DND-41 (cell line): ENCODE data around the gene ADAMTS12.

Experiments
- ATAC-seq: fragments of 200-7000 bp; cut with Tn5 transposase; 3 replicates; pipeline ENCODE4 v1.9.1; 2021; ENCODE audit warnings: low read depth; ENCODE audit not compliant: insufficient read depth
- DNase-seq: peaks from one replicate; pipeline ENCODE4 v3.0.0-alpha.2; 2020
- H2AFZ ChIP-seq: 2 replicates; pipeline ENCODE4 v1.6.0; 2012; ENCODE audit warnings: low read depth, low read length
- H3K27ac ChIP-seq: 2 replicates; pipeline ENCODE4 v1.5.1; 2012; ENCODE audit warnings: low read length, inconsistent platforms
- H3K27me3 ChIP-seq: fragments of 200-600 bp; sonication (generic); 2 replicates; pipeline ENCODE4 v1.6.0; 2012; ENCODE audit warnings: low read length, mild to moderate bottlenecking, inconsistent platforms; ENCODE audit not compliant: insufficient read depth, poor library complexity
- H3K36me3 ChIP-seq: 2 replicates; pipeline ENCODE4 v1.5.1; 2012; ENCODE audit warnings: low read length, inconsistent platforms; ENCODE audit not compliant: insufficient read depth
- H3K4me1 ChIP-seq: 2 replicates; pipeline ENCODE4 v1.5.1; 2012; ENCODE audit warnings: mild to moderate bottlenecking, low read length; ENCODE audit not compliant: insufficient read depth
- H3K4me2 ChIP-seq: 2 replicates; pipeline ENCODE4 v1.6.0; 2012; ENCODE audit warnings: mild to moderate bottlenecking, moderate library complexity, low read length, inconsistent platforms; ENCODE audit not compliant: insufficient read depth
- H3K4me3 ChIP-seq, 2 experiments: fragments of 200-600 bp in 1 of 2; shearing (Covaris generic) in 1 of 2; 2 replicates each; pipeline ENCODE4 v1.5.1; 2012 to 2016; ENCODE audit warnings: inconsistent platforms in 2 of 2, low read length in 2 of 2, mild to moderate bottlenecking in 2 of 2, low read depth in 1 of 2, moderate library complexity in 1 of 2
- H3K79me2 ChIP-seq: 2 replicates; pipeline ENCODE4 v1.6.0; 2012; ENCODE audit warnings: low read length, inconsistent platforms; ENCODE audit not compliant: insufficient read depth
- H3K9ac ChIP-seq: 2 replicates; pipeline ENCODE4 v1.6.0; 2012; ENCODE audit warnings: low read depth, mild to moderate bottlenecking, inconsistent platforms, low read length, moderate library complexity
- H3K9me3 ChIP-seq: 2 replicates; pipeline ENCODE4 v1.5.1; 2012; ENCODE audit warnings: low read length, moderate library complexity, mild to moderate bottlenecking, inconsistent platforms; ENCODE audit not compliant: insufficient read depth, severe bottlenecking
- H4K20me1 ChIP-seq: 2 replicates; pipeline ENCODE4 v1.6.0; 2012; ENCODE audit warnings: low read length; ENCODE audit not compliant: insufficient read depth
- CTCF ChIP-seq: IDR thresholded peaks from 2 replicates; pipeline ENCODE4 v1.5.1; 2012; ENCODE audit warnings: borderline replicate concordance, low read length, moderate library complexity, mild to moderate bottlenecking; ENCODE audit not compliant: poor library complexity, severe bottlenecking; ENCODE audit errors: extremely low read depth
- EZH2 ChIP-seq: IDR thresholded peaks from 3 replicates; pipeline ENCODE4 v1.6.1; 2012; ENCODE audit warnings: borderline replicate concordance, low read depth, mild to moderate bottlenecking, moderate library complexity, low read length, inconsistent platforms; ENCODE audit not compliant: severe bottlenecking

Gene ADAMTS12

DNA sequence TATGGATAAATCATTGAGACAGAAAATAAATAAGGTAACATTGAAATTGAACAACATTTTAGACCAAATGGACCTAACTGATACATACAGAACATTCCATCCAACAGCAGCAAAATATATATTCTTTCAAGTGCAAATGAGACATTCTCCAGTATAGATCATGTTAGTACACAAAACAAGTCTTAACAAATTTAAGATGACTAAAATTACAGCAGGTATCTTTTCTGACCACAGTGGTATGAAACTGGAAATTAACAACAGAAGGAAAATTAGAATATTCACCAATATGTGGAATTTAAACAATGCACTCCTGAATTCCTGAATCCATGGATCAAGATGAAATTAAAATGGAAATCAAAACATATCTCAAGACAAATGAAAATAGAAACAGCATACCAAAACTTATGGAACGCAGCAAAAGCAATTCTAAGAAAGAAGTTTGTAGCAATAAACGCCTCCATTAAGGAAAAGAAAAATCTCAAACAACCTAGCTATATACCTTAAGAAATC is 115.6 kb downstream of the ADAMTS12 start:
- ATAC-seq (no peak), DNase-seq (no peak)
- Histone ChIP-seq H2AFZ (no peak overlapping the region), H3K4me3 (no peak overlapping the region), H3K4me1 (no peaks in the 10 kb centered on the region), H3K27me3 (no peaks in the 10 kb centered on the region), H3K36me3 (no peaks in the 10 kb centered on the region), H3K9ac (no peak overlapping the region), H3K27ac (no peak overlapping the region), H3K4me2 (no peak overlapping the region), H3K9me3 (no peaks in the 10 kb centered on the region), H4K20me1 (no peaks in the 10 kb centered on the region), H3K79me2 (no peaks in the 10 kb centered on the region)
- no peak for TF ChIP-seq CTCF
- no peak for TF ChIP-seq EZH2

- H3K9me3 ChIP-seq, result no peaks in the 10 kb centered on the region
- ATAC-seq, result no peak
- TF ChIP-seq EZH2 (no peak), CTCF (no peak)
Observed at GRCh38 chr5:33774341-33774740, 117.4 kb downstream of the ADAMTS12 start.

GRCh38 chr5:33772380-33772897 is 119.4 kb downstream of the ADAMTS12 start:
- Histone ChIP-seq H2AFZ (no peak overlapping the region), H3K79me2 (no peaks in the 10 kb centered on the region), H3K4me1 (no peaks in the 10 kb centered on the region), H3K27me3 (no peaks in the 10 kb centered on the region), H3K4me3 (no peak overlapping the region), H4K20me1 (no peaks in the 10 kb centered on the region), H3K9me3 (no peaks in the 10 kb centered on the region), H3K4me2 (no peak overlapping the region), H3K9ac (no peak overlapping the region), H3K27ac (no peak overlapping the region), H3K36me3 (no peaks in the 10 kb centered on the region)
- DNase-seq (no peak), ATAC-seq (no peak)
- no peak for TF ChIP-seq EZH2
- TF ChIP-seq CTCF, result no peak

More at GRCh38 chr5:33774341-33774740, 117.4 kb downstream of the ADAMTS12 start:
- Histone ChIP-seq H3K4me3 (no peak overlapping the region), H3K9ac (no peak overlapping the region), H4K20me1 (no peaks in the 10 kb centered on the region), H3K79me2 (no peaks in the 10 kb centered on the region), H3K4me1 (no peaks in the 10 kb centered on the region), H3K27me3 (no peaks in the 10 kb centered on the region), H3K27ac (no peak overlapping the region), H2AFZ (no peak overlapping the region), H3K4me2 (no peak overlapping the region), H3K36me3 (no peaks in the 10 kb centered on the region)
- no peak for DNase-seq
